ENCODE data around the gene PARP8.

PARP8 gene

DNA sequence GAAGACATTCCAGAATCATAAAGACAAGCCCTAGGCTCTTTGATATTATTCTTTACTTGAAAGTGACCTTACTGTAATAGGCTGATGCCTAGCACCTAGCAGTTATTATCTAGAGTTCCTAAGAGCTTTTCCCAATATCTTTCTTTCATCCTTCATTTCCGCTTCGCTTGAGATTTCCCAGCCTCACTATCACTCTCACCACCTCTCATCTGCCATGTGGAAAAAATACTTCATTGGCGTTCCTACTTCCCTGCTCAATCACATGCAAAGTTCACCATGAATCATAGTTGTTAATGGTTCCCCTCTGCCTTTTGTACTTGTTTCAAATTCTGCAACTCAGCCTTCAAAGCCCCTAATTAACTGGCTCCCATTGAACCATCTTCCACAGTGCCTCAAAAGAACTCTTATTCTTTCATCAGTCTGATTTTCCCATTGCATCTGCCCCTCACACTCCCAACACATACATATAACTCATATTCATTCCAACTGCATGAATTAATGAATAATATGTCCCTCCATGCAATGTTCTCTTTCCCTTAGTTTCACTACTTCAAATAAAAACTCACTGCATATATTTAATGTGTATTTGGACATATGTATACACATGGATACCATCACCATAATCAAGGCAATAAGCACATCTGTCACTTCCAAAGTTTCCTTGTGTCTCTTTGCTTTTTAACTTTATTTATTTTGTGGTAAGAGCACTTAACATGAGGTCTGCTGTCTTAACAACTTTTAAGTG, 221.6 kb downstream of the PARP8 start:
- Mint-ChIP-seq H3K27ac (no peak overlapping the region), H3K9me3 (no peaks in the 10 kb centered on the region), H3K36me3 (ENCODE audit: insufficient read depth) (no peaks in the 10 kb centered on the region), H3K4me3 (no peak overlapping the region), H3K4me1 (ENCODE audit: low read depth in 2 of 2) (no peaks in the 10 kb centered on the region), H3K27me3 (peaks cover 16 to 23% of the 10 kb centered on the region in 2 donors)
- DNase-seq, result no peak
- ATAC-seq (replicated peaks), result no peak

DNA sequence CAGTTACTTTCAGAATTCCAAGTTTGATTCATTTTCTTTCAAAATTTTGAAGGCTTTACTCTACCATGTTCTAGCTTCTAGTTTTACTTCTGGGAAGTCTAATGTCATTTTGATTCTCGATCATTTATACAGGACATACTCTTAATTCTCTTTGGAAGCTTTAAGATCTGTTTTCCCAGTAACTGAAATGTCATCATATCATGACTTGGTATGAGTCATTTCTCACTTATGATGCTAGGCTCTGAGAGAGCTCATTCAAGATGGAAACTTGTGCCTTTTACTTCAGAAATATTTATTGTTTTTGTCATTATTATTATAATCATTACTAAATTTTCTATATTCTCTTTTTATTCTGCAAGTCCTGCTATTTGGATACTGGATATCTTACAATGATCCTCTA, 222.3 kb downstream of the PARP8 start:
- H3K27ac Mint-ChIP-seq, result no peak overlapping the region
- H3K27me3 Mint-ChIP-seq, result peaks cover 16 to 23% of the 10 kb centered on the region in 2 donors
- DNase-seq (no peak), ATAC-seq (replicated peaks) (no peak)
- H3K36me3 Mint-ChIP-seq (ENCODE audit: insufficient read depth), result no peaks in the 10 kb centered on the region
- H3K4me1 Mint-ChIP-seq (ENCODE audit: low read depth in 2 of 2), result no peaks in the 10 kb centered on the region
- no peak overlapping the region for H3K4me3 Mint-ChIP-seq
- H3K9me3 Mint-ChIP-seq, result no peaks in the 10 kb centered on the region

DNA sequence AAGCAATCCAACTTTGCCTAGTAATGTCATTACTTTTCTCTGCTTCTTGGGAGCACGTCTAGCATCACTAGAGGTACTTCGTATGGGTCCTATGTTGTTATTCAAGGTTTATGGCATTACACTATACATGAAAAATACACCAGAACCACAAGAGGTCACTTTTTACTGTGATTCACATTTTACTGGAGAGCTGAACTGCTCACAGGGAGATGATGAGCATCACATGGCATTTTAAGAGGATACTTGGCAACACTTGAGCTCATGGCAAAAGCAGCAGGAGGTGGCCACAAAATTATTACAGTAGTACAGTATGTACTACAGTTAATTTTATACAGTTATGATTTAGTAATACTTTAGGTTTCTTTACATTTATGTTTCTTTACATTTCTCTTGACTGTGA, 223.4 kb downstream of the PARP8 start:
- Mint-ChIP-seq H3K27me3 (peaks cover 12 to 20% of the 10 kb centered on the region in 2 donors), H3K4me3 (no peak overlapping the region), H3K4me1 (ENCODE audit: low read depth in 2 of 2) (no peaks in the 10 kb centered on the region), H3K36me3 (ENCODE audit: insufficient read depth) (no peaks in the 10 kb centered on the region), H3K27ac (no peak overlapping the region), H3K9me3 (no peaks in the 10 kb centered on the region)
- ATAC-seq (replicated peaks) (no peak), DNase-seq (no peak)
